22Rv1 (cell line): ENCODE measurements around the gene MICAL1.

Experiments
- ZFX ChIP-seq: fragments of 450-650 bp; IDR thresholded peaks from 2 replicates; pipeline ENCODE4 v1.6.1; 2017; ENCODE audit warnings: antibody characterized with exemption, borderline replicate concordance
- TF ChIP-seq, protein P1 (sequence below): fragments of 450-650 bp; IDR thresholded peaks from 2 replicates; pipeline ENCODE4 v1.5.1; 2017; ENCODE audit warnings: mild to moderate bottlenecking

DNA sequence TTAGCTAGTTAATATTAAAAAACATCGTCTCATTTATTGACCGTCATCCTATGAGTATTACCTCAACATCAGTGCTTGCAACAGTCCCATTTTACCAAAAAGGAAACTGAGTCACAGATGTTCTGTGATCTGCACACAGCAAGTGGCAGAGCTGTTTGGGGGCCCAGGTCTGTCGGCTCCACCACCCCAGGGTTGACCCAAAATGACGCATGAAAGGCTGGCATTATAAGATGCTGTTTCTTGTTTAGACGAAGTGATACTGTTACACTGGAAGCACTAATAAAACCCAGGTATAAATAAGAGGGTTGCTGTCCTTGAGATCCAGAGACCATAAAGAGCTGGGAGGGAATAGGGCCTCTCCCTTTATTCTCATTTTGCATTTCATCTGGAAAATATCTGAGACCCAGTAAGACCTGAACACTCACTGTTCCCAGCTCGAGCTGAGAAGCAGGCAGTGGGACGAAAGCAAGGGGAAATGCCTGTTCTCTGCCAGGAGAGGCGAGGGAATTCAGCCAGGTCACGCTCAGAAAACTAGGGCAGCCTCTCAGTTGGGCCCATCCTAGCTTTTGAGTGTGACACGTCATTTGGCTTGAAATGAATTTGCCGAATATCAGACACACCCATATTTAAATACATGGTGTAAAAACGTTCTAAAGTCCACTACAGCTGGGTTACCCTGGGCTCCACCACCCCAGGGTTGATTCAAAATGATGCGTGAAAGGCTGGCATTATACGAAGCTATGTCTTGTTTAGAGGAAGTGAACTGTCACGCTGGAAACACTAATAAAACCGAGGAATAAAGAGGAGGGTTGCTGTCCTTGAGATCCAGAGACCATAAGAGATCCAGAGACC lies 1.4 kb upstream of the MICAL1 start:
- TF ChIP-seq, protein P1, sequence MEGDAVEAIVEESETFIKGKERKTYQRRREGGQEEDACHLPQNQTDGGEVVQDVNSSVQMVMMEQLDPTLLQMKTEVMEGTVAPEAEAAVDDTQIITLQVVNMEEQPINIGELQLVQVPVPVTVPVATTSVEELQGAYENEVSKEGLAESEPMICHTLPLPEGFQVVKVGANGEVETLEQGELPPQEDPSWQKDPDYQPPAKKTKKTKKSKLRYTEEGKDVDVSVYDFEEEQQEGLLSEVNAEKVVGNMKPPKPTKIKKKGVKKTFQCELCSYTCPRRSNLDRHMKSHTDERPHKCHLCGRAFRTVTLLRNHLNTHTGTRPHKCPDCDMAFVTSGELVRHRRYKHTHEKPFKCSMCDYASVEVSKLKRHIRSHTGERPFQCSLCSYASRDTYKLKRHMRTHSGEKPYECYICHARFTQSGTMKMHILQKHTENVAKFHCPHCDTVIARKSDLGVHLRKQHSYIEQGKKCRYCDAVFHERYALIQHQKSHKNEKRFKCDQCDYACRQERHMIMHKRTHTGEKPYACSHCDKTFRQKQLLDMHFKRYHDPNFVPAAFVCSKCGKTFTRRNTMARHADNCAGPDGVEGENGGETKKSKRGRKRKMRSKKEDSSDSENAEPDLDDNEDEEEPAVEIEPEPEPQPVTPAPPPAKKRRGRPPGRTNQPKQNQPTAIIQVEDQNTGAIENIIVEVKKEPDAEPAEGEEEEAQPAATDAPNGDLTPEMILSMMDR, result no peak
- no peak for TF ChIP-seq ZFX
